PC-9 (cell line): ENCODE measurements around the gene UBQLN2.

Experiments used
- CTCF ChIP-seq: fragments of 200-600 bp; sonication (generic); conservative IDR thresholded peaks from 2 replicates; pipeline ENCODE4 v1.6.1; 2017; ENCODE audit warnings: mixed run types, antibody characterized with exemption, mild to moderate bottlenecking, moderate library complexity
- EZH2 ChIP-seq: fragments of 200-600 bp; sonication (generic); IDR thresholded peaks from 2 replicates; pipeline ENCODE4 v1.8.0; 2017; ENCODE audit warnings: antibody characterized with exemption, low read depth

- no peak for TF ChIP-seq CTCF
- no peak for TF ChIP-seq EZH2
Measured at GRCh38 chrX:56615282-56615681, 51.9 kb downstream of the UBQLN2 start.
